KG1 (cell line): Measurements from ENCODE around the gene SPINK9.
A peak's percentile ranks its signal among the peaks of the same experiment; 100 is the strongest.
"Not testable (repeated sequence)": the region's sequence is repeated elsewhere in the genome, so short reads cannot be mapped to it uniquely, and the experiment has no call there.

ENCODE experiments used
- DNase-seq: peaks from one replicate; lab custom pipeline; 2025; lab: John Stamatoyannopoulos, UW

SPINK9 gene, protein sequence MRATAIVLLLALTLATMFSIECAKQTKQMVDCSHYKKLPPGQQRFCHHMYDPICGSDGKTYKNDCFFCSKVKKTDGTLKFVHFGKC

DNA sequence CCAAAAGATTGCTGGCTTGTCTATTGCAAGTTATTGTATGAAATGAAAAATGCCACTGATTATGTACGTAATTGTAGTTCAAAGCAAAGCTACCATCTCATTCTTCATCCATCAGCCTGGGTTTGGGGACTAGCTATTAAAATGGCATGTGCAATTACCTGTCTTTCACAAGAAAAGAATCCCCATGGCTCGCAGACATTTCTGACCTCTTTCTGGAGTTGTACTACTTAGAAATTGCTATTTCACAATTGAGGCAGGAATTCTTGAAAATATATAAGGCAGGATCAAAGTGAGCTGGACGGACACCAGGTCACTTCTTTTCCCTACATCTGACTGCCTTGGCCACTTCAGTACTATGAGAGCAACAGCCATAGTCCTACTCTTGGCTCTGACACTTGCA, at the start of gene SPINK9:
Gene SPINK9, plus strand, starts transcription at position 301 of the 400 bp plus-strand sequence. Its CDS starts 55 bp downstream, at position 356.
- DNase-seq = no peak

DNA sequence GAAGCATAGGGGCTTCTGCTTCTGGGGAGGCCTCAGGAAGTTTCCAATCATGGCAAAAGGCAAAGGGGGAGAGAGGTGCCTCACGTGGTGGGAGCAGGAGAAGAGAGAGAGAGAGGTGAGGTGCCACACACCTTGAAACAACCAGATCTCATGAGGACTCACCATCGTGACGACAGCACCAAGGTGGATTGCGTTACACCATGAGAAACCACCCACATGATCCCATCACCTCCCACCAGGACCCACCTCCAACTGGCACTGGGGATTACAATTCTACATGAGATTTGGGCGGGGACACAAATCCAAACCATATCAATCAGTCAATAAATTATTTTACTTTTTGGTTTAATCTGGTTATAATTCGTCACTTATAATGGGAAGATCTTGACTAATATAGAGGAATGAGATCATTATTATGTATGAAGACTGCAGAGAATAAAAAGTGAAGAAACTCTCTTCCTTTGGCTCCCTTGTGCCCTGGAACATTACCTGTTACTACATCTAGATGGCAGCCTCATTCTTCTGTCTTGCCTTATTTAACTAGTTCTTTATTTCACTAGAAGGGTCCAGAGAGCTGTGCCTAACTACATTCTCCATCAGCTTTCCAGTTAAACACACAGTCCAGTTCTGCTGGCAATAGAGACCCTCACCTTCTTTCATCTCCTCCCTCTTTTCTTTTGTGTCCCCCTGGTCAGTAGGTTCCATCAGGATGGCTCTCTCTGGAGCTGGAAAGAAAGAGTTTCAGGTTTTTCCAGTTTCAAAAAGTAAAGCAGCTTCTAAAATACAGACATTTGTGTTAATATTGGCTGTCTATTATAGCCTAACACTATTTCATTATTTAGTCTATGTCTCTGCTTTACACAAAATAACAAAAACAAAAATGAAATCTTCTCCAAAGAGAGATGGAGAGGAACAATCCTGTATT, 44.8 kb upstream of the SPINK9 start:
- DNase-seq = peak; percentile 0

DNA sequence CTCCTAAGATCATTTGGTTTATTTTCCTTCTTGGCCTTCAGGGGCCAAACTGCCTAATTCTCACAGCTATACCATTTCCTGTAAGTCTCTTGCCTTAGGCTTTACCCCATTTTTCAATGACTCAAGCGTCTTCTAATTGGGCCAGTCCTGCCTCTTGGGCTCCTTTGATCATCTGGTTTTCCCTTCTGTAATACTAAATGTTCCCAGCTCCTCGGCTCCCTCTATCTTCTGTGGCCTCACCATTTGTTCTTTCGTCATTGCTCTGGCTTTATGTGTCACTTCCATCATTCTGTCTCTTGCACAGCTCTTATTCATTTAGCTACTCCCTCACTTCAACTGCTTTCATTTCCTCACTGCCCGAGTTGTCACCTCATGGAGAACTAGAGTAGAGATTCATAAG, 37.6 kb upstream of the SPINK9 start:
- DNase-seq = no peak

DNA sequence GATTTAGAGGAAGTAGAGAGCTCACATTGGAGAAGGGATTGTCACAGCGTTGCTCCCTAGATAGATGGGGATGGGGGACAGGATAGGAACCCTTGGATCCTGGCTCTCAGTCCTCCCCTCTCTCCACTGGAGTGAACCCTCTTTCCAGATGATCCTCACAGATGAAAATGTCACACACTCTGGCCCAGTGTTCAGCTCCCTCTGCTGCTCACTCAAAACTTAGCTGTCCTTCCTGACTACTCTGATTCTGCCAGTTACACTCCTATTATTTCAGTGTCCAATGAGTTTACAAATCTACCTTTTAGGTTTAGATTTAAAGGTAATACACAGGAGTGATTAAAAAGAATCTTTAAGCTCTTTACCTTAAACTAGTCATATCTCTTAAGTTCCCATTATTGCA, 28.9 kb upstream of the SPINK9 start:
- DNase-seq = no peak

DNA sequence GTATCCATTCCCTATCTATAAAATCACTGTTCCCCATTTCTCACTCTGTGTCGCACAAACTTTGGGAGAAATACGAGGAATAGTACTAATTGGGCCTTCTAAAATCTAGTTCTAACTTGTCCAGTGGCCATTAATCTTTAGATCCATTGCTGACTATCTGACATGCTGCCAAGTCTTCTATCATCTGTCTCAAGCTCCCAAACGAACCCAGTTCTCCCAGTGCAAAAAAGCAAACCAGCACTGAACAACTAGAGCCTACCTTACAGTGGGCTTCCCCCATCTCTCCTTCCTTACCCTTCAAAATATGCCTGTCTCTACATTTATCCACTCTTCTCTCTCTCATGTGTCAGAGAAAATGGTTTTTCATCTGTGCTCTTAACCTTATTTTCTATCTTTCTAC, 26.3 kb upstream of the SPINK9 start:
- DNase-seq = no peak

DNA sequence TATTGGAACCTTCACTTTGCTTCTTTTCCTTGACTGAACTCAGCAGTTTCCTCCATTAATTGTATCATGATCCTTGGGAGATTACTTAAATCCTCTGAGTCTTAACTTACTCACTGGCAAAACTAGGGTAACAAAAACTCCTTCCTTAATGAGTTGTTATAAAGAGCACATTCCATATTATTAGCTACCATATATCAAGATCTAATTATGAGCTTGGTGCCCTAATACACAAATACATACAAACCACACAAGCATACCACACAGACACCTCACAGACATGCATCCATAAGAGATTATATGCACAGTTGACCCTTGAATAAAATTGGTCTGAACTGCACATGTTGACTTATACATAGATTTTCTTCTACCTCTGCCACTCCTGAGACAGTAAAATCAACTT, 25.6 kb upstream of the SPINK9 start:
- no peak for DNase-seq

- DNase-seq = no peak
These were observed 23.9 kb upstream of the SPINK9 start for GRCh38 chr5:148311484-148311883.

DNA sequence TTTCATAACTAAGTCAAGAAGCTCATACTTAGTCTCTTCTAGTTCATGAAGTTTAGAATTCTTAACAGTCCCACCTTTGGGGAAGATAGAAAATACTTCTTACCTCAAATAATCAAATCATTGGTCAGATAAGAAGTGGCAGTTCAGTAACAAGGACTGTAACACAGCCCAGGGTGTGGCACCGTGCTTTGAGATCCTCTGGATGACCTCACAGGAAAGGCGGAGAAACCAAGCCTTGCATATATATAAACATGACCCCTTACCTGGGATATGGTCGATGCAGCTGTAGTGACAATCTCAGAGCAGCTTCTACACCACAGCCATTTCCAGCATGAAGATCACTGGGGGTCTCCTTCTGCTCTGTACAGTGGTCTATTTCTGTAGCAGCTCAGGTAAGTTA, 23.2 kb upstream of the SPINK9 start, which contains the start of gene SPINK7:
Gene SPINK7, plus strand, starts transcription at position 271 of the 400 bp plus-strand sequence. Its CDS starts 61 bp downstream, at position 332.
- DNase-seq = no peak

DNA sequence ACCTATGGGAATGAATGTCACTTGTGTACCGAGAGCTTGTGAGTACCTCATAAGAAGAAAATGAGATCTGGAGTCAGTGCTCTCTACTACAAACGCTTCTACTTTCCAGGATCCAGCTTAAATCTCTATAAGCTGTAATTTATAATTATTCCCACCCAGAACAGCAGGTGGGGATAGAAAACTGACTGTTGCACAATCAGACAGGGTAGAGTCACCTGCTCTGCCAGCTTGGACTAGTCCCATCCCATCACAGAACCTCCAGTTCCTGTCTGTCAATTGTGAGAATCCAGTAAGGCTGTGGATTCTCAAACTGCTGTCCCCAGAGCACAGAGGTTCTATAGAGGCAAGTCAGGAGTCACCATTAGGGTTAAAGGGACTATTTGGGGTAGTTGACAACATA, 21.2 kb upstream of the SPINK9 start:
- no peak for DNase-seq

GRCh38 chr5:148314731-148315130, 20.6 kb upstream of the SPINK9 start:
- no peak for DNase-seq

- not testable (repeated sequence) for DNase-seq
These were observed 15.1 kb upstream of the SPINK9 start for GRCh38 chr5:148320011-148320963.

DNA sequence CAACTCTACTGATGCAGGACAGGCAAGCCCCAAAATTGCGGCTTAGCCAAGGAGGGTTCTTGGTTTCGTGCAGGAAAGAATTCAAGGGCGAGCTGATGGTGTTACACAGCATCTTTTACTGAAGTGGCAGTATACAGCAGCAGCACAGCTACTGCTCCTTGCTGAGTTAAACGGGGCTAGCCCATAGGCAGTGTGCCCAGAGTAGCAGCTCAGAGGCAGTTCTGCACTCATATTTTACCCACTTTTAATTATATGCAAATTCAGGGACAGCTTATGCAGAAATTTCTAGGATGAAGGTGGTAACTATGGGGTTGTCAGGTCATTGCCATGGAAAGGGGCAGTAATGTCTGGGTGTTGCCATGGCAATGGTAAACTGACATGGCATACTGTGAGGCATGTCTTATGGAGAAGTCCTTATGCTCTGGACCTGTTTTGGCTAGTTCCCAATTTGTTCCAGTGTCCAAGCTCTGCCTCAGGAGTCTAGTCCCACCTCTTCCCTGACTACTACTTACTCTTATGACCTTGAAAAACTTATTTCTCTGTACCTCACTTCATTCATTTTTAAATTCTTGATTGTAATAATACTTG, 2.0 kb upstream of the SPINK9 start:
- no peak for DNase-seq

DNA sequence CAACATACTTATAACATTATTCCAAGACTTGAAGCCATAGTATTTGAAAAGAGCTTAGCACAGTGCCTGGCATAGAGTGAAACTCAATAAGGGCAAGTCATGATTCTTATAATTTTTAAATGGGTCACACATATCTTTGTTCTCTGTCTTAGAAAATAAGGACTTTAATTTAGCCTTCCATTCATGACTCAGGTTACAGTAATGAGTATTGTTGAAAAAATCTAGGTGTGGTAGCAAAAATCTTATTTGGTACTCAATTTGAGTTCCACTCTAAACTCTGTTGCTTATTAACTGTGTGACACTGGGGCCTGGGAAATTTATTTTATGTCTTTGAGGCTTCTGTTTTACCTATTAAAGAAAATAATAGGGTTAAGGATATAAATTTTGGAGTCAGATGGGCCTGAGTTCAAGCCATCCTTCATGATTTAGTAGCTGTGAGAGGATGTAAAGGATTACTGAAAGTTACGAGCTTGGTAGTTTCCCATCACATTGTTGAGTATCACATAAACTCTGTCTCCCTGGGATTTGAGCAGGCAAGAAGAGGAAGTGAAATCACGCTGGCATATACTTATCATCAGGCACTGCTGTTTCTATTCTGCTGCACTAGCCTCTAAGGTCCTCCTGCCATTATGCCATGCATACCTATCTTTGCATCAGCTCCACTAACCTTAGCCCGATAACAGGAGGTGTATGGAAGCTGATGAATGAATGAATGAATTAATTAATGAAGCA, 1.5 kb downstream of the SPINK9 start:
- DNase-seq = no peak

- no peak for DNase-seq
These were observed 7.1 kb downstream of the SPINK9 start for GRCh38 chr5:148342371-148343045.

GRCh38 chr5:148343046-148343407, 7.7 kb downstream of the SPINK9 start:
- no peak for DNase-seq

- no peak for DNase-seq
These were observed 8.5 kb downstream of the SPINK9 start for GRCh38 chr5:148343603-148344487.

DNA sequence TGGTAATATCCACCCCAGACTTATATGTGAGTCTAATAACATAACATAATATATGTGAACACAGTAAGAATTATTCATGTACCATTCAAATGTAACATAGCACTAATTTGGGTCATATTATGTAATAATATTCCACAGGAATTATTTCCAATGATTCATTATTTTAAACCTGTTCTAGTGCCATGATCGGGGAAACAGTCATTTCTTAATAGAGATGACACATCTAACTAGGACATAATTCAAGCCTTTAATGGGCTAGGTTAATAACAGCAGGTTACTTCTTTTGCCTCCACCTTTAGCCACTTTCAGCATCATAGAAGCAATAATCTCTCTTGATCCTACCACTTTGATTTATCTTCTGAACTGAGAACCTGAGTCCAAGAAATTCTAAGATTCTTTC, 12.3 kb downstream of the SPINK9 start:
- DNase-seq = no peak

DNA sequence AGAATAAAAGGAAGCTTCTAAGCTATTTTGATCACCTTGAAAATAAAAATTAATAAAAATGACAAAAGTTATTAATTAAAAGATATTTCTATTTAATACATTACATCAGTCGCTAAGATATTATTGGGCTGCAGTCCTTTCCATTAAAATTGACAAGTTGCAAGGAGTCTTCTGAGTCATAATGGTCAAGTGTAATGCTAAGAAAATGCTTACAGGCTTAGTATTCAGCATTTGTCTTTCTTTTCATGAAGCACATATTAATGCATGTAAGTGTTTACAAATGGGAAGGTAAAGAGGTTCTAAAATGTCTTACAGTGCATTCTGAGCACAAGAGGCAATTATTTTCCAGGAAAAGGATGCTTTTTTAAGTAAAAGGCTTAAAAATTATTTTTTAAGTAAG, 17.3 kb downstream of the SPINK9 start:
- no peak for DNase-seq

DNA sequence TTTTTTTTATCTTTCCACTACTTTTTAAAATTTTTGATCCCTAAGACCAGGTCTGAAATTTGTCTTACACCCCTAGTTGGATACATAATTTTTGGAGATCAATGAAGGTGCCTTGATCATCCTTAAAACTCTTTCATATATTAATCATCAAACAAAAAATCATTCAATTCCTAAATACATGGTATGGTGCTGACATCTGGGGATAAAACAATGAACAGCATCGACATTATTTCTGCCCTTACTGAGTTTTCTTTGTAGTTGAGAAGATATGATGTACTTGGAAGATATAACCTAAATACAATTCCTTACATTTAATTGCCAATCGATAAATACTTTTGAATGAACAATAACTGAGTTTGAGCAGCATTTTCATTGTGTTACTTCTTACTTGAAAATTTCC, 18.3 kb downstream of the SPINK9 start:
- DNase-seq = no peak

DNA sequence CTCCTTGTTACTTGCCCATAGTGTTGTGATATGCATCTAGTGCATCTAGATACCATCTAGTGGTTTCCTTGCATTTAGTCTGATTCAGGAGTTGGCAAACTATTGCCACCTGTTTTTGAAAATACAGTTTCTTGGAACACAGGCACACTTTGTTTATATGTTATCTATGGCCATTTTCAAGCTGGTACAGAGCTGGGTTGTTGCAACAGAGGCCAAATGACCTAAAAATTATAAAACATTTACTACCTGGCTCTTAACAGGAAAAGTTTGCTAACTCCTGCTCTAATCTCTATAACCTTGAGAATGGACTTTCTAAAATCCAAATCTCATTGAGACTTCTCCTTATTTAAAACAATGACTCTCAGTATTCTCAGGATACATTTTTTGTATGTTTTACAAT, 29.0 kb downstream of the SPINK9 start:
- DNase-seq = no peak
